ENCODE results near the gene RPS6KL1.

Gene RPS6KL1

DNA sequence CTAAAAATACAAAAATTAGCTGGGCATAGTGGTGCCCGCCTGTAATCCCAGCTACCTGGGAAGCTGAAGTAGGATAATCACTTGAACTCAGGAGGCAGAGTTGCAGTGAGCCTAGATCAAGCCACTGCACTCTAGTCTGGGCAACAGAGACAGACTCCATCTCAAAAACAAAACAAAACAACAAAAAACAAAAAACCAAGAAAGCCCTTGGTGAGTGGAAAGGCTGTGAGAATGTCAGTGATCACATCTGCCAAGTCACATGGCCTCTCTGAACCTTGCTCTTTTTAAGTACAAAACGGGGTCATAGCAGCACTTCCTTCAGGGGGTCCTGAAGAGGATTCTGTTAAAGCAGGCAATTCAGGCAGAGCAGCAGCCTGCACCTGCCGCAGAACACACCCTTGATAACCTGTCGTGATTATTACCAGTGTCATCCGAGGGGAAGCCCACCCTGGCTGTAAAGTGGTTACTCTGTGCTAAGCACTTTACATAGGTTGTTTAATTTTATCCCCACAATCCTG lies 9.6 kb downstream of the RPS6KL1 start:
- no peak overlapping the region for H3K4me3 Mint-ChIP-seq
- H3K9me3 Mint-ChIP-seq = no peaks in the 10 kb centered on the region
- H3K36me3 Mint-ChIP-seq = no peaks in the 10 kb centered on the region

DNA sequence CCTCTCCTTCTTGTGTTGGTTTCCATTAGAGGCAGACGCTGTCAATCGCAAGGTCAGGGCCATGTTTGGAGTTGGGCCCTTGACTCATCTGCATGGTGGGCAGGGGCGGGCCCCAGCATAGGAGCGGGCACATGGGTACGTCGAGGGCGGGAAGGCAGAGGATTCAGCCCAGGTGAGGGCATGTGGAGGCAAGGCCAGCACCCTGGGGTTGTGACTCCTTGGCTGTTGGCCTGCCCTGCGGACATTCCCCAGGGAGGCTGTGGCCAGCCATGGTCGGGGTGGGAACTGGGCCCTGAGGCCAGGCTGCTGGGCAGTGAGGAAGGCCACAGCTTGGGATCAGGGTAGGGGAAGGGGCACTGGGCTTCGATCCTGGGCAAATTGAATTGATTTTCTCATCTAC lies 10.3 kb downstream of the RPS6KL1 start:
- no peak overlapping the region for H3K4me3 Mint-ChIP-seq
- no peaks in the 10 kb centered on the region for H3K9me3 Mint-ChIP-seq
- no peaks in the 10 kb centered on the region for H3K36me3 Mint-ChIP-seq
- H3K27ac Mint-ChIP-seq = peak overlapping the region; percentile 43
- ATAC-seq (no peak), DNase-seq (ENCODE audit: low spot score in 2 of 2) (no peak)
- H3K4me1 Mint-ChIP-seq = no peaks in the 10 kb centered on the region

More for the DNA sequence above, 9.6 kb downstream of the RPS6KL1 start:
- ATAC-seq = no peak
- no peak for DNase-seq (ENCODE audit: low spot score in 2 of 2)
- Mint-ChIP-seq H3K4me1 (no peaks in the 10 kb centered on the region), H3K27ac (no peak overlapping the region)

GRCh38 chr14:74912111-74912510 lies 10.9 kb downstream of the RPS6KL1 start:
- Mint-ChIP-seq H3K4me3 (no peak overlapping the region), H3K4me1 (no peaks in the 10 kb centered on the region), H3K9me3 (no peaks in the 10 kb centered on the region), H3K36me3 (peaks cover under 1% of the 10 kb centered on the region), H3K27ac (peak overlapping the region; percentile 43)
- ATAC-seq (no peak), DNase-seq (ENCODE audit: low spot score in 2 of 2) (no peak)

GRCh38 chr14:74911704-74912103 lies 11.4 kb downstream of the RPS6KL1 start:
- Mint-ChIP-seq H3K4me1 (no peaks in the 10 kb centered on the region), H3K4me3 (no peak overlapping the region), H3K27ac (peak overlapping the region; percentile 43), H3K36me3 (peaks cover 5% of the 10 kb centered on the region), H3K9me3 (no peaks in the 10 kb centered on the region)
- ATAC-seq (no peak), DNase-seq (ENCODE audit: low spot score in 2 of 2) (no peak)

DNA sequence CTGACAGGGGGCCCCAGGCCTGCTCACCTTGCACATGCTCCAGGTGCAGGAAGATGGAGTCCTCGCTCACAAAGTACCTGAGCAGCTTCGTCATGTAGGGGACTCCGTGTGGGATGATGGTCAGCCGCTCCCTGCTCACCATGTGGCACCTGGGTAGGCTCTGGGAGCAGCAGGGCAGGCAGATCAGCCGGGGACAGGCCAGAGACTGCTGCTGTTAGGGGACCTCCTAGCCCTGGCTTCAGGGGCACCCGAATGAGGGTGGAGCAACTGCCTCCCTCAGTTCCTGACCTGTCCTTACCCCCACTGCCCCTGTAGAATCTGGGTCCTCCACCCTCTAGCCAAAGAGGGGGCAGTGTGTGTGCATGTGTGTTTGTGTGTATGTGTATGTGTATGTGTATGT lies 11.8 kb downstream of the RPS6KL1 start:
- H3K4me3 Mint-ChIP-seq = no peak overlapping the region
- peaks cover 6% of the 10 kb centered on the region for H3K36me3 Mint-ChIP-seq
- H3K9me3 Mint-ChIP-seq = no peaks in the 10 kb centered on the region
- no peak overlapping the region for H3K27ac Mint-ChIP-seq
- DNase-seq (ENCODE audit: low spot score in 2 of 2) (no peak), ATAC-seq (no peak)
- H3K4me1 Mint-ChIP-seq = no peaks in the 10 kb centered on the region

DNA sequence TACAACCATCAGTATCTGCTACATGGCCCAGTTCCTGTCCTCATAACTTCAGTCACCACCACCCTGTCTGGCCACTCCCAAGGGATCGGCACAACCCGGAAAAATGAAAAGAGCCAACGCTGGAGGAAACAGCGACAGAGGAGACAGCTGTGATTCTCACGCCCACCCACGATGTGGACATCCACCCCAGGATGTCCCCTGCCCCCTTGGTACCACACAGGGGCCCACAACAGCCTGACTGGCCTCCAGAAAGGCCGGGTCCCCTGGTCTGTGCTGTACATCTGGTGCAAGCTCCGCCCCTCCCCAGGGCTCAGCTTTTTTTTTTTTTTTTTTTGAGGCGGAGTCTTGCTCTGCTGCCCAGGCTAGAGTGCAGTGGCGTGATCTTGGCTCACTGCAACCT lies 12.5 kb downstream of the RPS6KL1 start:
- no peak for DNase-seq (ENCODE audit: low spot score in 2 of 2)
- no peak for ATAC-seq
- Mint-ChIP-seq H3K36me3 (peaks cover 9% of the 10 kb centered on the region), H3K4me1 (no peaks in the 10 kb centered on the region), H3K27ac (no peak overlapping the region), H3K9me3 (no peaks in the 10 kb centered on the region), H3K4me3 (no peak overlapping the region)

GRCh38 chr14:74909911-74910310 lies 13.1 kb downstream of the RPS6KL1 start:
- Mint-ChIP-seq H3K9me3 (no peaks in the 10 kb centered on the region), H3K27ac (peak overlapping the region; percentile 64), H3K36me3 (peaks cover 15% of the 10 kb centered on the region), H3K4me1 (no peaks in the 10 kb centered on the region), H3K4me3 (no peak overlapping the region)
- DNase-seq (ENCODE audit: low spot score in 2 of 2) (no peak), ATAC-seq (no peak)

GRCh38 chr14:74909501-74909900 lies 13.6 kb downstream of the RPS6KL1 start:
- Mint-ChIP-seq H3K9me3 (no peaks in the 10 kb centered on the region), H3K27ac (peak overlapping the region; percentile 64), H3K4me3 (no peak overlapping the region), H3K4me1 (no peaks in the 10 kb centered on the region), H3K36me3 (peaks cover 19% of the 10 kb centered on the region)
- ATAC-seq (no peak), DNase-seq (ENCODE audit: low spot score in 2 of 2) (no peak)

- H3K36me3 Mint-ChIP-seq = peaks cover 22% of the 10 kb centered on the region
- no peak overlapping the region for H3K4me3 Mint-ChIP-seq
- no peak overlapping the region for H3K27ac Mint-ChIP-seq
- DNase-seq (ENCODE audit: low spot score in 2 of 2) (no peak), ATAC-seq (no peak)
- H3K9me3 Mint-ChIP-seq = no peaks in the 10 kb centered on the region
- H3K4me1 Mint-ChIP-seq = no peaks in the 10 kb centered on the region
Measured at GRCh38 chr14:74908861-74909341, 14.2 kb downstream of the RPS6KL1 start.

DNA sequence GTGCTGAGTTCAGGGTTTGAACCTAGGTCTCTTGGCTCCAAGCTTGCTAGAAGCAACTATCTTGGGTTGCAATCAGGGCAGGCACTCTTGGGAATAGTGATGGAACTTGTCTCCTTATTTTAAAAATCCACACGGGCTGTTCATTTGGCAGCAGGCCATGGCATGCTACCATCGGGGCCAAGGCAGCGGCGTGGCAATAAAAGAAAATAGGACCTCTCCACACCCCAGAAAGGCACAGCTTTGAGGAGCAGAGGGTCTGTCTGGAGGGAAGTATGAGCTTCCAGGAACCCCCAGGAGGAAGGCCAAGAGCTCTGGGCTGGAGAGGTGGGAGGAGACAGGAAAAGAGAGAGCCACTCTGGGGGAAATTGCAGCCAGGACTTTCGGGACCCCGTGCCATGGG lies 15.3 kb downstream of the RPS6KL1 start:
- Mint-ChIP-seq H3K4me1 (no peaks in the 10 kb centered on the region), H3K9me3 (no peaks in the 10 kb centered on the region), H3K36me3 (peaks cover 28% of the 10 kb centered on the region), H3K4me3 (no peak overlapping the region), H3K27ac (peak overlapping the region; percentile 34)
- ATAC-seq (no peak), DNase-seq (ENCODE audit: low spot score in 2 of 2) (no peak)

DNA sequence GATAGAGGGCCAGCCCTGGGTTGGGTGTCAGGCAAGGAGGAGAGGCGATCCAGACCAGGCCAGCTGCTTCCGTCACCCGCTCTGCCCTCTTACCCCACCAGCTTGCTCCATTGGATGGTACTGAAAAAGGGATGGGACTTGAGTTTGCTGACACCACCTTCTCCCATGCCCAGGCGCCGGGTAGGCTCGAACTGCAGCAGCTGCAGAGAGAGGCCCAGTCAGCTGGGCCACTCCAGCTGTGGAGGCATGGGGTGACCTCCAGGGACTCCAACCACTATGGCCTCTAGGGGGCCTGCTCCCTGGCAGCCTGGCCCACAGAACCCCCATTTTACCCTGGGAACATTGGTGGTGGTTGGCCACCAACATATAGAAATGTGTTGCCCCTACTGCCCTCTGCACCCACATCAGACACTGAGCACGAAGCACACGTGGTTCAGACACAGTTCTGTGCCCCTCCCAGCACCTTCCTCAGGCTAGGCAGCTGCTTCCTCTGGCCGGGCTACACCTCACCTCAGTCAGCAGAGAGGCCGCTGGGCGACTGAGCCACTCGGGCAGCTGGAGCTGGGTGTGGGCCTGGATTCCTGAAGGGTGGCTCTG lies 16.0 kb downstream of the RPS6KL1 start:
- no peak for DNase-seq (ENCODE audit: low spot score in 2 of 2)

DNA sequence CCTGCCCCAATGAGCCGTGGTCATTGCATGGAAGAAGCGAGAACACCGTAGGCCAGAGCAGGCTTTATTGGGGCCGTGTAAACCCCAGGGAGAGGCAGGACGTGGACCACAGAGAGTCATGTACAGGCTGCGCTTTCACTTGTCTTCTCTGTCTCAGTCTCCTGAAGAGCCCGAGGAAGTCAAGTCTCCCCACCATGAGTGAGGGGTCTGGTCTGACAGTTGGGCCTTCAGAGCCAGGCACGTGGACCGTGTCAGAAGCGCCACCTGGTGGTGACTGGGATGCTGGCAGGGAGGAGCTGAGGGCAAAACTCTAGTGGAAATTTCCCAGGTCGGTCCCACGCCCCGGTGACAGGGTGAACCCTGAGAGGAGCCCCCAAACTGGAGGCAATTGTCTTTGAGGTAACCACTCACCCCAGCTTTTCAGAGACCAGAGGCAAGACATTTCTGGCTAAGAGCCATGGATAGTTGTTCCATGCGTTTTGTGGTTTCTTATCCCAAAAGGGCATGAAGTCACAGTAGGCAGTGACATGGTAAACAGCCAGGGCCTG lies 17.4 kb downstream of the RPS6KL1 start:
- Mint-ChIP-seq H3K9me3 (no peaks in the 10 kb centered on the region), H3K4me1 (no peaks in the 10 kb centered on the region), H3K4me3 (no peak overlapping the region), H3K27ac (peak overlapping the region; percentile 43), H3K36me3 (peaks cover 49% of the 10 kb centered on the region)
- ATAC-seq (peak; percentile 67), DNase-seq (ENCODE audit: low spot score in 2 of 2) (peak; percentile 77 to 86)

More for the DNA sequence above, 16.0 kb downstream of the RPS6KL1 start:
- ATAC-seq = no peak
- Mint-ChIP-seq H3K4me3 (no peak overlapping the region), H3K9me3 (no peaks in the 10 kb centered on the region), H3K36me3 (peaks cover 36% of the 10 kb centered on the region), H3K4me1 (no peaks in the 10 kb centered on the region), H3K27ac (peak overlapping the region; percentile 34)

DNA sequence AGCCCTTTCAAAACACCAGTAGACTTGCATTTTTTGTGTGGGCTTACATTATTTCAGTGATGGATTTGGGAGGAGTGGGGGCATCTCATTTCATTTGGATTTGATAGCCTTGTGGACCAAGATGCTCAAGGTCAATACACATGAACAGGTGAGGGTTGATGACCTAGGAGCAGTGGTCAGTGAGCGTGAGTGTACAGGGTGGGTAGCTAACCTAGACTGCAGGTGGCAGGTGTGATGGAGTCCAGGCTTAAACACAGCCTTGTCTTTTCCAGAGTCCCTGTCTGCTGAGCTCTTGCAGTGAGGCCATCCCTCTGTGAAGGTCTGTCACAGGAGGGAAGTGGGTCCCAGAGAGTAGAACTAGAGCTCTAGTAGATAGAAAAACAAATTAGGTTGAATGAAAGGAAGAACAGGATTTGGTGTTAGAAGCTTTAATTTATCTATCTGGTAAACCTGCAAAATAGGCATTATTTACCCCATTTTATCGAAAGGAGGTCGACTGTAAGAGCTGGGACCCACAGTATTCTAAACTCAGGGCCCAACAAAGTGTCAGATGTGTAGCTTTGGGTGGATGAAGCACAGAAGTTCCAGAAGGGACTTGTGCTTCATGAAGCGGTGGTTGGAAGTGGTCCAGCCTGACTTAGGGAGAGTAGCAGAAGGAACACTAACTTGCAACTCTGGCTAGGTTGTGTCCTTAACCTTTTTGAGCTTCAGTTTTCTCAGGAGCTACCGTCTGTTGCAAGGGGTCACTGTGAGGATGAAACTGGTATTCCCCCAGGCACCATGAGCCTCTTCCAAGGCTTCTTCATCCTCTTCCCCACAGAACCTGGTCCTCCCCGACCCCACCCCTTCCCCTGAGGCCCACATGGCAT lies 18.2 kb downstream of the RPS6KL1 start:
- H3K27ac Mint-ChIP-seq = peak overlapping the region; percentile 81
- DNase-seq (ENCODE audit: low spot score in 2 of 2) (no peak), ATAC-seq (no peak)
- no peaks in the 10 kb centered on the region for H3K4me1 Mint-ChIP-seq
- H3K9me3 Mint-ChIP-seq = no peaks in the 10 kb centered on the region
- no peak overlapping the region for H3K4me3 Mint-ChIP-seq
- H3K36me3 Mint-ChIP-seq = peaks cover 57% of the 10 kb centered on the region

- DNase-seq (ENCODE audit: low spot score in 2 of 2) = no peak
- Mint-ChIP-seq H3K4me1 (no peaks in the 10 kb centered on the region), H3K36me3 (peaks cover 75% of the 10 kb centered on the region), H3K4me3 (no peak overlapping the region), H3K9me3 (no peaks in the 10 kb centered on the region), H3K27ac (peak overlapping the region; percentile 65)
- ATAC-seq = no peak
Measured at GRCh38 chr14:74902941-74903705, 19.9 kb downstream of the RPS6KL1 start.

DNA sequence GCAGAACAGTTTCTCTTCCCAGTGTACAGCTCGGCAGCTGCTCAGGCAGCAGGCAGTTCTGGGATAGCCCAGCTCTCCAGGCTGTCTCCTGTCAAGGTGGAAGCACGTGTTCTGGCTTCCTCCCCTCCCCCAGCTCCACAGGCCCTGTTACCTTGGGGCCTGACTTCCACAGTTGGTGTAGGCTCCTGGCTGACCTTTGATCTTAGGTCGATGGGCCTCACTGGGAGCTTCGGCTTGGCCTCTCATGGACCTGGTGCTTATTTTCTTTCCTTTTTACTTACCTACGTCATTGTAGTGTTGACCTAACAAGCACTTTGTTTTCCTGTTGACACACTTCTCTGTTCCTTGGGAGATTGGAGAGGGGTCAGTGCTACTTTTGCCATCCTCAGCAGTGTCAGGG lies 24.4 kb downstream of the RPS6KL1 start:
- peaks cover 97% of the 10 kb centered on the region for H3K36me3 Mint-ChIP-seq
- peaks cover 5% of the 10 kb centered on the region for H3K4me1 Mint-ChIP-seq
- no peak for DNase-seq (ENCODE audit: low spot score in 2 of 2)
- peak overlapping the region; percentile 90 for H3K27ac Mint-ChIP-seq
- ATAC-seq = no peak
- no peak overlapping the region for H3K4me3 Mint-ChIP-seq
- no peaks in the 10 kb centered on the region for H3K9me3 Mint-ChIP-seq

Data from stimulated activated effector memory CD8-positive, alpha-beta T cell treated with anti-CD3 and anti-CD28 coated beads, Interleukin-12 subunit alpha, Interleukin-12 subunit beta, amount 100 ng/mL, for 72 hours (primary cell).